Ammon's horn (tissue), 1 donor: ENCODE data around the gene ACP5.

Source experiments
- DNase-seq: peaks from one replicate; pipeline ENCODE4 v3.0.0-alpha.2; 2016; ENCODE audit warnings: low spot score

ACP5 gene

GRCh38 chr19:11547929-11548700 lies 29.3 kb downstream of the ACP5 start:
- DNase-seq: no peak

- DNase-seq: no peak
These were observed 36.2 kb downstream of the ACP5 start for GRCh38 chr19:11541238-11541637.

- no peak for DNase-seq
These were observed 36.8 kb downstream of the ACP5 start for GRCh38 chr19:11540645-11541044.

- DNase-seq: no peak
These were observed 37.7 kb downstream of the ACP5 start for GRCh38 chr19:11539495-11540365.

DNA sequence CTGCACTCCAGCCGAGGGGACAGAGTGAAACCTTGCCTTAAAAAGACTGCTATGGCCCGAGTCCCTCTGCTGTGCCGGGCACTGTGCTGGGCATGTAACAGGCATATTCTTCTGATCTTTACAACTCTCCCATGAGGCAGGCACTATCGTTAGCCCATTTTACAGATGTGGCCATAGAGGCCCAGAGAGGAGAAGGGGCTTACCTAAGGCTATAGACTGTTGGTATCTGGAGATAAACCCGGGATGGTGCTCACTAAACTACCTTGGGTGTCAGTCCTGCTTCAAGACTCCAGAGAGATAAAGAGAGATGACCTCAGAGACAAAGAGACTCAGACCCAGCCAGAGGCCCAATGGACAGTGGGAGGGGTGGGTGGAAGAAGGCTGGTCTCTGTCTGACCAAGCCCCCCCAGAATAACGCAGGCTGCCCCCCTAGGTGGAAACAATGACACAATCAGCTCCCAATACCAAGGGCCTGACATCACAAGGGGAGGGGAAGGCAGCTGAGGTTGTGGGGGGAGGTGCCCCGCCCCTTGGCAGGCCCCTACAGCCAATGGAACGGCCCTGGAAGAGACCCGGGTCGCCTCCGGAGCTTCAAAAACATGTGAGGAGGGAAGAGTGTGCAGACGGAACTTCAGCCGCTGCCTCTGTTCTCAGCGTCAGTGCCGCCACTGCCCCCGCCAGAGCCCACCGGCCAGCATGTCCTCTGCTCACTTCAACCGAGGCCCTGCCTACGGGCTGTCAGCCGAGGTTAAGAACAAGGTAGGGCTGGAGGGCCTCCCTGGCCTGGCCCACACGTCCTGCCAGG lies 39.0 kb downstream of the ACP5 start, which contains the start of gene CNN1:
Gene CNN1, plus strand, starts transcription at position 620 of the 805 bp plus-strand sequence. Its CDS starts 77 bp downstream, at position 697.
- DNase-seq: no peak

GRCh38 chr19:11535792-11536595 lies 41.5 kb downstream of the ACP5 start:
- DNase-seq: peak; percentile 85

GRCh38 chr19:11534948-11535347 lies 42.5 kb downstream of the ACP5 start:
- DNase-seq: no peak

DNA sequence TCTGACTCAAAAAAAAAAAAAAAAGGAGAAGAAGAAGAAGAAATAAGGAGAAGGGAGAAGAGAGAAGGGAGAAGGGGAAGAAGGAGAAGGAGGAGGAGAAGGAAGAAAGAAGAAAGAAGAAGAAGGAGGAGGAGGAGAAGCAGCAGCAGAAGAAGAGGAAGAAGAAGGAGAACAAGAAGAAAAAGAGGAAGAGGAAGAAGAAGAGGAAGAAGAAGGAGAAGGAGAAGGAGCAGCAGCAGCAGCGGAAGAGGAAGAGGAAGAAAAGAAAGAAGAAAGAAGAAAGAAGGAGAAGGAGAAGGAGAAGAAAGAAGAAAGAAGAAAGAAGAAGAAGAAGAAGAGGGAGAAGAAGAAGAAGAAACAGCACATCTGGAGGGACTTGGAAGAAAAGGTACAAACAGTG lies 42.9 kb downstream of the ACP5 start:
- no peak for DNase-seq

- peak; percentile 94 for DNase-seq
These were observed 47.0 kb downstream of the ACP5 start for GRCh38 chr19:11530432-11530831.

- DNase-seq: peak; percentile 99
These were observed 48.7 kb downstream of the ACP5 start, which contains the start of gene ECSIT for GRCh38 chr19:11528551-11529341. ECSIT (minus strand) TSS chr19:11529134; CDS start chr19:11519170, 9,964 bp downstream.
